GM18498 (cell line): ENCODE results near the gene GID8.
A peak's percentile ranks its signal among the peaks of the same experiment; 100 is the strongest.

Experiments used
- ATAC-seq: cut with Tn5 transposase; IDR thresholded peaks from one replicate; pipeline ENCODE4 v1.9.1; 2021; ENCODE audit warnings: mild to moderate bottlenecking, moderate library complexity; ENCODE audit not compliant: unreplicated experiment

Gene GID8

GRCh38 chr20:62941792-62942191 is 3.8 kb downstream of the GID8 start:
- ATAC-seq, result no peak

GRCh38 chr20:62942456-62942855 is 4.5 kb downstream of the GID8 start:
- ATAC-seq, result no peak

- no peak for ATAC-seq
Observed at GRCh38 chr20:62943396-62943795, 5.4 kb downstream of the GID8 start.

GRCh38 chr20:62944184-62944583 is 6.2 kb downstream of the GID8 start:
- ATAC-seq, result no peak

GRCh38 chr20:62944746-62945145 is 6.8 kb downstream of the GID8 start:
- no peak for ATAC-seq

- no peak for ATAC-seq
Observed at GRCh38 chr20:62945771-62946339, 7.9 kb downstream of the GID8 start.

- no peak for ATAC-seq
Observed at GRCh38 chr20:62946918-62947317, 9.0 kb downstream of the GID8 start.

GRCh38 chr20:62947532-62948300 is 9.8 kb downstream of the GID8 start:
- no peak for ATAC-seq

GRCh38 chr20:62949153-62949821 is 11.3 kb downstream of the GID8 start:
- ATAC-seq, result no peak

GRCh38 chr20:62949962-62950361 is 12.0 kb downstream of the GID8 start:
- no peak for ATAC-seq

GRCh38 chr20:62950741-62951140 is 12.8 kb downstream of the GID8 start:
- ATAC-seq, result no peak

- ATAC-seq, result no peak
Observed at GRCh38 chr20:62951143-62951895, 13.4 kb downstream of the GID8 start.

GRCh38 chr20:62951896-62952372 is 14.0 kb downstream of the GID8 start:
- no peak for ATAC-seq

GRCh38 chr20:62952373-62952967 is 14.5 kb downstream of the GID8 start, which contains the start of gene SLC17A9:
TSS of gene SLC17A9 (plus strand) at chr20:62952709. CDS start at chr20:62952831, 122 bp downstream.
- ATAC-seq, result peak; percentile 56

- ATAC-seq, result no peak
Observed at GRCh38 chr20:62952968-62953838, 15.3 kb downstream of the GID8 start.

GRCh38 chr20:62953839-62954703 is 16.1 kb downstream of the GID8 start:
- ATAC-seq, result peak; percentile 76

GRCh38 chr20:62955519-62956386 is 17.8 kb downstream of the GID8 start:
- no peak for ATAC-seq
